Heart right ventricle (tissue), 16 donors: ENCODE results near the gene LSG1. TPM values are rescaled to one million over a fixed set of nuclear protein-coding genes. Genes with fewer than 3 reads are reported as not detected.
"Not testable (repeated sequence)": the region's sequence is repeated elsewhere in the genome, so short reads cannot be mapped to it uniquely, and the experiment has no call there.

ENCODE experiments used
- ATAC-seq, 8 donors: fragments of 200-7000 bp; cut with Tn5 transposase; one replicate each; pipeline ENCODE4 v1.9.1; 2020; ENCODE audit warnings: mild to moderate bottlenecking in 8 of 8, moderate library complexity in 8 of 8, moderate number of reproducible peaks in 1 of 8
- DNase-seq, 2 donors: peaks; one replicate each; pipeline ENCODE4 v3.0.0-alpha.2; 2020
- H3K27ac ChIP-seq, 10 donors: fragments of 200-600 bp; sonication (generic) in 2 of 10; one replicate each; pipeline versions ENCODE4 v1.5.0 to v1.8.0; 2020 to 2022; ENCODE audit warnings: mild to moderate bottlenecking in 3 of 10
- H3K27me3 ChIP-seq, 7 donors: fragments of 200-600 bp; one replicate each; pipeline ENCODE4 v1.8.0; 2021 to 2022; ENCODE audit warnings: mild to moderate bottlenecking in 2 of 7
- H3K36me3 ChIP-seq, 9 donors: fragments of 200-600 bp; sonication (generic) in 1 of 9; one replicate each; pipeline versions ENCODE4 v1.5.0 to v1.8.0; 2020 to 2022; ENCODE audit warnings: mild to moderate bottlenecking in 2 of 9
- H3K4me1 ChIP-seq, 9 donors: fragments of 200-600 bp; sonication (generic) in 1 of 9; one replicate each; pipeline versions ENCODE4 v1.5.0 to v1.8.0; 2020 to 2022; ENCODE audit warnings: mild to moderate bottlenecking in 4 of 9
- H3K4me3 ChIP-seq, 10 donors: fragments of 200-600 bp; sonication (generic) in 2 of 10; one replicate each; pipeline versions ENCODE4 v1.5.0 to v1.8.0; 2020 to 2022; ENCODE audit warnings: mild to moderate bottlenecking in 7 of 10, moderate library complexity in 2 of 10
- H3K9me3 ChIP-seq, 11 donors: fragments of 200-600 bp in 10 of 11; sonication (generic) in 2 of 11; one replicate each; pipeline versions ENCODE4 v1.5.0 to v1.8.0; 2013 to 2022; ENCODE audit warnings: mild to moderate bottlenecking in 2 of 11, control low read depth in 1 of 11, moderate library complexity in 1 of 11
- CTCF ChIP-seq, 9 donors: fragments of 200-600 bp; sonication (generic) in 2 of 9; IDR thresholded peaks; one replicate each; pipeline versions ENCODE4 v1.5.0 to v1.8.0; 2021 to 2022; ENCODE audit warnings: antibody characterized with exemption in 9 of 9, mild to moderate bottlenecking in 5 of 9, moderate library complexity in 1 of 9
- WGBS, 2 donors: extraction: QIAGEN DNeasy Blood & Tissue Kit; methylation state at CpG; one replicate each; pipeline ENCODE4 v1.1.7; 2013; ENCODE audit warnings: inconsistent platforms in 1 of 2; 5-methylcytosine and 5-hydroxymethylcytosine counted together
- intact Hi-C, 10 donors: fragments of 100-400 bp; cut with DNase I; formaldehyde crosslinking; loops; one replicate each; pipeline versions ENCODE4 v1.11.1 to v1.14.2; 2022
- polyA plus RNA-seq, 2 donors: library from polyadenylated mRNA; stranded (reverse); fragments of 200-250 nt; gene quantifications; one replicate each; pipeline ENCODE4 v1.2.3, GENCODE V29; 2013
- total RNA-seq, 10 donors: library from RNA; stranded (reverse); fragmentation: NEBNext Ultra II Directional in 3 of 10; extraction: Animal tissue kit (Norgen Biotek cat#: 25700) in 3 of 10; gene quantifications; one replicate each; pipeline versions ENCODE4 v1.2.1 to v1.2.4, GENCODE V29; 2021 to 2023
- donor health status: Arrhythmogenic right ventricular cardiomyopathy.
- donor health status: ischemic (EF 13 %, LVEDD 7.1; RV severe dilation, severe dysfunction).
- donor health status: healthy with polysubstance abuse.
- donor health status: DM: no; HTN: yes; CAD: no.
- donor health status: DM: no; HTN: no; CAD: no.
- donor health status: ischemic (EF 25% LVEDD 6.9; RV normal size, moderate dysfunction).
- donor health status: ischemic (EF 25% LVEDD 5.7; RV mildly dilated, moderate dysfunction).
- donor health status: healthy.
- donor health status: DM: yes; HTN: yes; CAD: no.
- donor health status: Ischemic cardiomyopathy.
- donor health status: ischemic (EF 35%, LVEDD 5.7; RV mildly dilated, moderate dysfunction).
- donor health status: nonischemic (EF 11% LVEDD 7.7; RV severe dilation, severe dysfunction).
- donor health status: DM: yes; HTN: yes; CAD: no.
- donor health status: PGD.
- donor health status: ischemic (EF 29% LVEDD 5.4; RV normal size, mild dysfunction).
- donor health status: nonischemic (EF 23%, LVEDD 6.1; RV moderate dilation, normal function).

LSG1 gene
- total and polyA plus RNA-seq, 12 donors: 11.3 to 22.1 (median 18.5) TPM

- Histone ChIP-seq H3K27ac (peak overlapping the region in 8 of 10 donors; percentile 76 to 91 (median 84)), H3K4me3 (peak overlapping the region; percentile 22 to 72 (median 64)), H3K4me1 (peaks cover 0 to 14% (median 8%) of the 10 kb centered on the region in 9 donors), H3K36me3 (peaks cover 0 to 20% (median 0%) of the 10 kb centered on the region in 9 donors), H3K9me3 (no peaks in the 10 kb centered on the region), H3K27me3 (no peaks in the 10 kb centered on the region)
- ATAC-seq (no peak), DNase-seq (no peak)
- WGBS, 2 donors: 68 to 77% methylated on average over 11 of the region's 11 CpGs
- intact Hi-C loops: no loop called here
- no peak for TF ChIP-seq CTCF (IDR thresholded peaks at IDR 0.05)
Measured at GRCh38 chr3:194632226-194632808, 39.7 kb downstream of the LSG1 start.

- 95 to 96% methylated on average over 4 of the region's 4 CpGs for whole genome bisulfite sequencing, 2 donors
- peaks cover 0 to 14% (median 8%) of the 10 kb centered on the region in 9 donors for H3K4me1 ChIP-seq
- H3K4me3 ChIP-seq: no peak overlapping the region
- no peak for DNase-seq
- no peak overlapping the region for H3K27ac ChIP-seq
- peaks cover 0 to 27% (median 0%) of the 10 kb centered on the region in 9 donors for H3K36me3 ChIP-seq
- H3K27me3 ChIP-seq: no peaks in the 10 kb centered on the region
- TF ChIP-seq CTCF (IDR thresholded peaks at IDR 0.05): no peak
- no peak for ATAC-seq
- no peaks in the 10 kb centered on the region for H3K9me3 ChIP-seq
- intact Hi-C loops: no loop called here
Measured at GRCh38 chr3:194631696-194632095, 40.3 kb downstream of the LSG1 start.

- intact Hi-C loops, H3K9me3 ChIP-seq, H3K27me3 ChIP-seq, H3K4me3 ChIP-seq, DNase-seq, ATAC-seq, H3K27ac ChIP-seq: not testable (repeated sequence)
- Histone ChIP-seq H3K4me1 (peaks cover 0 to 14% (median 8%) of the 10 kb centered on the region in 9 donors), H3K36me3 (peaks cover 0 to 36% (median 0%) of the 10 kb centered on the region in 9 donors)
- 94 to 95% methylated on average over 27 to 29 of the region's 29 CpGs for WGBS, 2 donors
Measured at GRCh38 chr3:194630681-194631080, 41.3 kb downstream of the LSG1 start.

GRCh38 chr3:194624956-194625355, 47.0 kb downstream of the LSG1 start:
- no peak overlapping the region for H3K4me3 ChIP-seq
- no peak overlapping the region for H3K27ac ChIP-seq
- intact Hi-C loops: loop anchor here in 1 of 10 donors (10.0 kb wide), 1 partner anchor 290 kb away; no protein-coding TSS in a partner anchor
- H3K9me3 ChIP-seq: no peaks in the 10 kb centered on the region
- H3K27me3 ChIP-seq: no peaks in the 10 kb centered on the region
- no peak for TF ChIP-seq CTCF (IDR thresholded peaks at IDR 0.05)
- peaks cover 0 to 73% (median 0%) of the 10 kb centered on the region in 9 donors for H3K36me3 ChIP-seq
- H3K4me1 ChIP-seq: peaks cover 0 to 6% (median 0%) of the 10 kb centered on the region in 9 donors
- DNase-seq (no peak), ATAC-seq (no peak)
- 98 to 99% methylated on average over 6 of the region's 6 CpGs for WGBS, 2 donors
